Stimulated activated CD4-positive, alpha-beta T cell treated with anti-CD3 and anti-CD28 coated beads, TNF-alpha, amount 100 ng/mL, for 24 hours (primary cell): ENCODE results near the gene PRKAR1B.
"Not testable (repeated sequence)": the region's sequence is repeated elsewhere in the genome, so short reads cannot be mapped to it uniquely, and the experiment has no call there.

Experiments
- DNase-seq, 3 experiments: peaks; one replicate each; pipeline ENCODE4 v3.0.0-alpha.2; 2020; ENCODE audit warnings: low read depth in 3 of 3

Gene PRKAR1B

GRCh38 chr7:668958-669357, 58.1 kb downstream of the PRKAR1B start:
- DNase-seq: no peak

- DNase-seq: no peak
These were observed 58.7 kb downstream of the PRKAR1B start for GRCh38 chr7:668139-668931.

GRCh38 chr7:666454-667292, 60.4 kb downstream of the PRKAR1B start:
- no peak for DNase-seq

- DNase-seq: no peak
These were observed 61.2 kb downstream of the PRKAR1B start for GRCh38 chr7:665736-666453.

- DNase-seq: no peak
These were observed 61.9 kb downstream of the PRKAR1B start for GRCh38 chr7:664997-665735.

- DNase-seq: no peak
These were observed 62.7 kb downstream of the PRKAR1B start for GRCh38 chr7:664402-664775.

- no peak for DNase-seq
These were observed 64.5 kb downstream of the PRKAR1B start for GRCh38 chr7:662576-662975.

GRCh38 chr7:659996-660395, 67.1 kb downstream of the PRKAR1B start:
- DNase-seq: no peak

GRCh38 chr7:659306-659847, 67.7 kb downstream of the PRKAR1B start:
- no peak for DNase-seq

- no peak for DNase-seq
These were observed 69.4 kb downstream of the PRKAR1B start for GRCh38 chr7:657565-658119.

- DNase-seq: not testable (repeated sequence)
These were observed 70.1 kb downstream of the PRKAR1B start for GRCh38 chr7:657010-657409.

- no peak for DNase-seq
These were observed 71.3 kb downstream of the PRKAR1B start for GRCh38 chr7:655758-656157.

GRCh38 chr7:653829-654764, 73.0 kb downstream of the PRKAR1B start:
- DNase-seq: no peak

GRCh38 chr7:652881-653280, 74.2 kb downstream of the PRKAR1B start:
- DNase-seq: no peak

- DNase-seq: not testable (repeated sequence)
These were observed 74.9 kb downstream of the PRKAR1B start for GRCh38 chr7:652167-652566.

- DNase-seq: peak in 2 of 3 experiments; percentile 17 to 27
These were observed 75.9 kb downstream of the PRKAR1B start for GRCh38 chr7:651032-651728.

GRCh38 chr7:650339-651031, 76.6 kb downstream of the PRKAR1B start:
- no peak for DNase-seq

GRCh38 chr7:646951-647350, 80.1 kb downstream of the PRKAR1B start:
- DNase-seq: no peak

- DNase-seq: no peak
These were observed 80.6 kb downstream of the PRKAR1B start for GRCh38 chr7:646487-646886.
